ENCODE data around the gene ZSCAN16.

GRCh38 chr6:28117386-28118050 lies 6.9 kb upstream of the ZSCAN16 start:
- no peak for TF ChIP-seq CTCF (IDR thresholded peaks at IDR 0.05)
- TF ChIP-seq POLR2A (IDR thresholded peaks at IDR 0.05) = no peak
- no peak for TF ChIP-seq EP300 (IDR thresholded peaks at IDR 0.05)
